K562 (cell line): ENCODE results near the gene ARHGEF40. TPM values are rescaled to one million over a fixed set of nuclear protein-coding genes. Genes with fewer than 3 reads are reported as not detected.

Source experiments
- ATAC-seq: fragments of 200-7000 bp; cut with Tn5 transposase; 3 replicates; pipeline ENCODE4 v1.9.1; 2020; ENCODE audit warnings: moderate library complexity
- BruUV-seq: library from RNA; stranded (reverse); fragments of 400-500 nt; replicated peaks from 2 replicates; lab custom pipeline; 2021; lab: Mats Ljungman, UMichigan
- CTCF ChIA-PET: fragments of 300-600 bp; formaldehyde crosslinking; extraction: SDS; loops from one replicate; lab custom pipeline; 2021; ENCODE audit warnings: low intra/inter-chr PET ratio; lab: Yijun Ruan, JAX
- POLR2A ChIA-PET: fragments of 300-600, 350-650 bp; sonication (Branson Sonifier 250); formaldehyde crosslinking; extraction: SDS; loops from one replicate; lab custom pipeline; 2021; ENCODE audit warnings: antibody characterized with exemption, inconsistent platforms; lab: Yijun Ruan, JAX
- DNase-seq, 4 experiments: peaks; one replicate each; pipeline versions ENCODE4 v3.0.0 to v3.0.0-alpha.2; 2011 to 2018; ENCODE audit warnings: low spot score in 3 of 4, mixed read lengths in 3 of 4; ENCODE audit errors: extremely low read depth in 1 of 4
- FAIRE-seq: peaks from 2 replicates; lab custom pipeline; 2011; peaks lifted over from hg19 to GRCh38; lab: Jason Lieb, UNC
- H2AFZ ChIP-seq: 2 replicates; pipeline ENCODE4 v1.6.0; 2011; ENCODE audit warnings: low read depth, low read length, control low read depth, inconsistent platforms
- H3K27ac ChIP-seq: fragments of 200-600 bp; 3 replicates; pipeline ENCODE4 v1.8.0; 2011; ENCODE audit warnings: low read depth, mild to moderate bottlenecking, control low read depth, inconsistent platforms, low read length, moderate library complexity, mixed read lengths; ENCODE audit errors: extremely low read depth
- H3K27me3 ChIP-seq, 2 experiments: fragments of 300-600 bp in 1 of 2; 2 replicates in 1 of 2; 3 replicates in 1 of 2; pipeline versions ENCODE4 v1.6.0 to v1.8.0; 2011; ENCODE audit warnings: inconsistent platforms in 2 of 2, low read length in 2 of 2, mild to moderate bottlenecking in 1 of 2, mixed read lengths in 1 of 2, moderate library complexity in 1 of 2; ENCODE audit not compliant: control insufficient read depth in 2 of 2, insufficient read depth in 2 of 2
- H3K36me3 ChIP-seq: fragments of 300-600 bp; 3 replicates; pipeline ENCODE4 v1.8.0; 2011; ENCODE audit warnings: mild to moderate bottlenecking, low read length, inconsistent platforms; ENCODE audit not compliant: control insufficient read depth, insufficient read depth
- H3K4me1 ChIP-seq, 2 experiments: fragments of 200-600 bp in 1 of 2; replicated peaks in 1 of 2; 2 replicates in 1 of 2; 3 replicates in 1 of 2; pipeline versions ENCODE4 v1.5.1 to v1.8.0; 2011; ENCODE audit warnings: inconsistent platforms in 2 of 2, low read length in 2 of 2, mild to moderate bottlenecking in 1 of 2, mixed read lengths in 1 of 2, moderate library complexity in 1 of 2; ENCODE audit not compliant: control insufficient read depth in 2 of 2, insufficient read depth in 2 of 2
- H3K4me2 ChIP-seq: 2 replicates; pipeline ENCODE4 v1.6.1; 2011; ENCODE audit warnings: low read length, control low read depth, inconsistent platforms, mixed read lengths; ENCODE audit not compliant: insufficient read depth
- H3K4me3 ChIP-seq: fragments of 200-600 bp; sonication (generic), shearing (Covaris generic); 2 replicates; pipeline ENCODE4 v1.5.1; 2016; ENCODE audit warnings: control low read depth, inconsistent platforms
- H3K79me2 ChIP-seq: fragments of 200-600 bp; 3 replicates; pipeline ENCODE4 v1.8.0; 2011; ENCODE audit warnings: low read length, inconsistent platforms; ENCODE audit not compliant: control insufficient read depth, insufficient read depth
- H3K9ac ChIP-seq, 2 experiments: 2 replicates each; pipeline versions ENCODE4 v1.6.0 to v1.6.1; 2011; ENCODE audit warnings: low read depth in 2 of 2, low read length in 2 of 2, control low read depth in 1 of 2, inconsistent platforms in 1 of 2, mild to moderate bottlenecking in 1 of 2, mixed read lengths in 1 of 2; ENCODE audit not compliant: insufficient read depth in 1 of 2
- H3K9me1 ChIP-seq: one replicate; pipeline ENCODE4 v1.6.0; 2011; ENCODE audit warnings: inconsistent platforms, mild to moderate bottlenecking, low read length, moderate library complexity; ENCODE audit not compliant: control insufficient read depth, insufficient read depth
- H3K9me3 ChIP-seq: replicated peaks from 2 replicates; pipeline ENCODE4 v1.5.1; 2011; ENCODE audit warnings: low read depth, low read length, inconsistent platforms; ENCODE audit not compliant: control insufficient read depth, insufficient read depth
- H4K20me1 ChIP-seq: replicated peaks from 2 replicates; pipeline ENCODE4 v1.6.1; 2011; ENCODE audit warnings: low read length, inconsistent platforms, mixed read lengths; ENCODE audit not compliant: control insufficient read depth, insufficient read depth
- CBFB ChIP-seq: sonication (generic); formaldehyde crosslinking; IDR thresholded peaks from 2 replicates; pipeline ENCODE4 v1.4.0; 2020; ENCODE audit warnings: mild to moderate bottlenecking, missing genetic modification reagents
- CTCF ChIP-seq, 3 experiments: IDR thresholded peaks in 2 of 3; conservative IDR thresholded peaks in 1 of 3; 2 replicates each; pipeline ENCODE4 v1.5.1; 2011 to 2012; ENCODE audit warnings: low read length in 3 of 3, mild to moderate bottlenecking in 3 of 3, control low read depth in 2 of 3, improper control_type of control experiment in 1 of 3, inconsistent platforms in 1 of 3, low read depth in 1 of 3, mixed read lengths in 1 of 3, moderate library complexity in 1 of 3; ENCODE audit not compliant: insufficient read depth in 2 of 3
- GABPA ChIP-seq: fragments of 200-800 bp; sonication (Bioruptor generic); conservative IDR thresholded peaks from 2 replicates; pipeline ENCODE4 v1.6.1; 2016; ENCODE audit warnings: low read depth, missing genetic modification characterization, missing compliant biosample characterization
- KLF13 ChIP-seq: fragments of 450-650 bp; IDR thresholded peaks from 2 replicates; pipeline ENCODE4 v1.6.1; 2016; ENCODE audit warnings: missing genetic modification characterization, low read depth, mild to moderate bottlenecking, missing compliant biosample characterization, moderate library complexity, borderline replicate concordance
- PPARD ChIP-seq: fragments of 250-450 bp; sonication (Bioruptor Pico); IDR thresholded peaks from 2 replicates; pipeline ENCODE4 v1.8.0; 2022; ENCODE audit warnings: inconsistent platforms, mild to moderate bottlenecking, moderate library complexity
- TAF7 ChIP-seq: fragments of 450-650 bp; IDR thresholded peaks from 2 replicates; pipeline ENCODE4 v1.6.1; 2016; ENCODE audit warnings: missing genetic modification characterization, missing compliant biosample characterization
- USF1 ChIP-seq: sonication (generic); formaldehyde crosslinking; IDR thresholded peaks from 2 replicates; pipeline ENCODE4 v1.9.0; 2022; ENCODE audit warnings: mild to moderate bottlenecking, missing genetic modification reagents
- ZBTB26 ChIP-seq: fragments of 450-650 bp; formaldehyde crosslinking; IDR thresholded peaks from 2 replicates; pipeline ENCODE4 v1.4.0; 2022; ENCODE audit warnings: missing genetic modification characterization
- ZNF121 ChIP-seq: sonication (generic); formaldehyde crosslinking; conservative IDR thresholded peaks from 2 replicates; pipeline ENCODE4 v1.8.0; 2022; ENCODE audit warnings: missing genetic modification reagents
- ZNF143 ChIP-seq: sonication (generic); formaldehyde crosslinking; IDR thresholded peaks from 2 replicates; pipeline ENCODE4 v1.9.0; 2022; ENCODE audit warnings: mild to moderate bottlenecking, missing genetic modification reagents
- ZNF347 ChIP-seq: fragments of 450-650 bp; formaldehyde crosslinking; IDR thresholded peaks from 2 replicates; pipeline ENCODE4 v1.4.0; 2020; ENCODE audit warnings: low read depth, mild to moderate bottlenecking, moderate library complexity
- WGBS: fragments of 100-300 bp; shearing (Covaris generic); methylation state at CpG from one replicate; pipeline ENCODE4 v1.1.6; 2016; ENCODE audit warnings: low coverage, mixed read lengths; ENCODE audit not compliant: insufficient coverage; ENCODE audit errors: missing lambda C conversion rate; 5-methylcytosine and 5-hydroxymethylcytosine counted together
- in situ Hi-C: fragments of 300-500 bp; cut with MboI; formaldehyde crosslinking; loops from 4 replicates; pipeline ENCODE4 v1.15.0; 2018; ENCODE audit warnings: inconsistent platforms, mixed read lengths
- intact Hi-C: fragments of 100-400 bp; cut with micrococcal nuclease; formaldehyde crosslinking; loops from 2 replicates; pipeline ENCODE4 v1.14.2; 2022
- polyA plus RNA-seq, 8 experiments: library from polyadenylated mRNA; depleted of rRNA in 4 of 8; stranded (reverse) in 5 of 8; unstranded in 3 of 8; fragments of >200 nt; fragmentation: Nextera tagmentation in 2 of 8; fragmentation: Illumina TruSeq in 1 of 8; extraction: Ambion mirVana in 2 of 8; extraction: Trizol in 1 of 8; gene quantifications; 2 replicates each; pipeline versions ENCODE4 v1.2.1 to v1.2.3, GENCODE V29; 2011 to 2014; ENCODE audit warnings: inconsistent platforms in 1 of 8, missing spikeins in 1 of 8
- total RNA-seq, 7 experiments: library from RNA; depleted of rRNA in 6 of 7; stranded (reverse); fragments of >200 nt in 6 of 7; fragmentation: Illumina TruSeq in 2 of 7; extraction: Trizol in 2 of 7; gene quantifications; 2 replicates each; pipeline versions ENCODE4 v1.2.1 to v1.2.3, GENCODE V29; 2011 to 2021; ENCODE audit warnings: low replicate concordance in 1 of 7

ARHGEF40 gene
- total and polyA plus RNA-seq, 9 of the 15 experiments (the other 6 are each of a cell fraction or from before 2014, with no cell fraction given): 0.42 to 6.3 (median 3.8) TPM

- TF ChIP-seq CTCF (IDR thresholded peaks at IDR 0.05 in 2 of 3, conservative IDR thresholded peaks at IDR 0.05 in 1 of 3; ENCODE audit: insufficient read depth in 2 of 3, low read depth in 1 of 3, low read length in 3 of 3): peak; percentile 34 to 55 (median 36)
- no peak for TF ChIP-seq ZNF143
Measured at GRCh38 chr14:21090194-21090939, 20.3 kb downstream of the ARHGEF40 start (continued).

- intact Hi-C loops: loop anchor here (1.0 kb wide), 1 partner anchor 23 kb away; no protein-coding TSS in a partner anchor
Measured at GRCh38 chr14:21090940-21091663, 21.0 kb downstream of the ARHGEF40 start.

More at GRCh38 chr14:21090940-21091663, 21.0 kb downstream of the ARHGEF40 start:
- H3K79me2 ChIP-seq: no peaks in the 10 kb centered on the region
- H3K27me3 ChIP-seq: no peaks in the 10 kb centered on the region
- no peak overlapping the region for H3K4me3 ChIP-seq
- H3K4me2 ChIP-seq: no peak overlapping the region
- no peaks in the 10 kb centered on the region for H3K9me3 ChIP-seq
- H3K9ac ChIP-seq: no peak overlapping the region
- in situ Hi-C loops: no loop called here
- peaks cover 5% of the 10 kb centered on the region; the same call in 1 of the 3 replicates for H3K36me3 ChIP-seq
- no peaks in the 10 kb centered on the region for H4K20me1 ChIP-seq
- FAIRE-seq (no peak), ATAC-seq (no peak), DNase-seq (no peak)
- peaks cover 2 to 29% of the 10 kb centered on the region in 2 experiments; a peak in 3 of 5 replicates for H3K4me1 ChIP-seq
- H2AFZ ChIP-seq: no peak overlapping the region
- ChIA-PET POLR2A (interaction anchor here (0.6 kb wide), 2 partner anchors 23 to 79 kb away, joined by 3 to 4 read pairs; no protein-coding TSS in a partner anchor), CTCF (interaction anchor here (1.7 to 2.5 kb wide), 4 partner anchors 13 to 234 kb away, joined by 5 to 21 read pairs (median 12); partner anchors contain the start of gene ARHGEF40)
- BruUV-seq: no TSS peak
- H3K9me1 ChIP-seq: no peaks in the 10 kb centered on the region
- WGBS: 90% methylated on average over 15 of the region's 45 CpGs
- no peak overlapping the region for H3K27ac ChIP-seq
- no peak for TF ChIP-seq ZNF347 (CRISPR knock-in tag)
- TF ChIP-seq ZNF121 (CRISPR knock-in tag): no peak
- TF ChIP-seq PPARD (CRISPR knock-in tag): no peak
- TF ChIP-seq KLF13 (tag): no peak
- TF ChIP-seq GABPA (tag): no peak
- no peak for TF ChIP-seq CBFB
- TF ChIP-seq ZBTB26 (CRISPR knock-in tag): no peak
- no peak for TF ChIP-seq USF1 (CRISPR knock-in tag)
- TF ChIP-seq TAF7 (tag): no peak
